ENCODE measurements around the gene SEPTIN12.

The SEPTIN12 gene, protein sequence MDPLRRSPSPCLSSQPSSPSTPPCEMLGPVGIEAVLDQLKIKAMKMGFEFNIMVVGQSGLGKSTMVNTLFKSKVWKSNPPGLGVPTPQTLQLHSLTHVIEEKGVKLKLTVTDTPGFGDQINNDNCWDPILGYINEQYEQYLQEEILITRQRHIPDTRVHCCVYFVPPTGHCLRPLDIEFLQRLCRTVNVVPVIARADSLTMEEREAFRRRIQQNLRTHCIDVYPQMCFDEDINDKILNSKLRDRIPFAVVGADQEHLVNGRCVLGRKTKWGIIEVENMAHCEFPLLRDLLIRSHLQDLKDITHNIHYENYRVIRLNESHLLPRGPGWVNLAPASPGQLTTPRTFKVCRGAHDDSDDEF

GRCh38 chr16:4787627-4788482 is at the start of gene SEPTIN12:
Gene SEPTIN12, minus strand, starts transcription at chr16:4788345. Its CDS starts 700 bp downstream, at chr16:4787645.
- no peak for DNase-seq

GRCh38 chr16:4836727-4837126 is 48.6 kb upstream of the SEPTIN12 start:
- DNase-seq: no peak

DNA sequence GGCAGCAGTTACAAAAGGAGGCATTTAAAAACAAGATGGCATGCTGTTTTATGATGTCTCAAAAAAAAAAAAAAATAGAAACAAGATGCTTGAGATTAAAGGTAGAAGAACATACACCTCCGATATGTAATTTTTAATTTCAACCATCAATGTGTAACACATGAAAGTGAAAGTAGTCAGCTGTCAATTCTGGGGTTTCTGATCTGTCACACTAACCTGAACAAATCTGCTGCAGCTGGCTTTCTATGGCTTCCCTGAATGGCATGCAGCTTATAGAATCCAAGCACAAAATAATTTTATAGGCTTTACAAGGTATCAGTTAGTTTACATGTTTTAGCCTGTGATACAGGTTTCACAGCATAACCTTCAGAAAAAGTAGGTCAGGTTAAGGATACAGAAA is 45.4 kb upstream of the SEPTIN12 start:
- DNase-seq: no peak

DNA sequence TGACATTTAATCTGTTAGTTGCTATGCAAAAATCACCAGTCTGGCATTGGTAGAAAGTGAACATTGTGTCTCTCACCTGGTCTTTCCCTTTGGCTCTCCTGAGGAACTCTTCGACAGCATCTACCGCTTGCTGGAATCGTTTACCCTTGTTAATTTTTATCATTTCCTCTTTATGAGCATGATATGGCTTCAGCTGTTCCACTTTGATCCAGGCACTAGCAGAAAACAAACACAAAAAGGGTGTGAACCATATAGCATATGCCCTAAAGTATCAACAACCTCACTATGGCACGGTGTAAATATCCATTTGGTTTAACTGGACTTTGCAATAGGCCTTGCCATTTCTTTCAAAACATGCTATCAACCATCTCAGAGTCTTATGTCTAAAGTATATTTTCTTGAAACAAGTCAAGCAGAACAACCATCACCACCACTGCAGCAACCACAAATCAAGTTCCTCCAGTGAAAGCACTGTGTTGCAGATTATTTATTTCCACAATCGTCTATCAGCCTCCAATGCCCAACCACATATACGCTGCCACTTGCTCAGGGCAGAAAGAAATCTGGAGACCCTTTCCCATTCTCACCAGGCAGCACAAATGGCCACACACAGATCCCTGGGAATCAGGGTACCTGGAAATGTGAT is 44.7 kb upstream of the SEPTIN12 start:
- no peak for DNase-seq

GRCh38 chr16:4831616-4832015 is 43.5 kb upstream of the SEPTIN12 start:
- no peak for DNase-seq

DNA sequence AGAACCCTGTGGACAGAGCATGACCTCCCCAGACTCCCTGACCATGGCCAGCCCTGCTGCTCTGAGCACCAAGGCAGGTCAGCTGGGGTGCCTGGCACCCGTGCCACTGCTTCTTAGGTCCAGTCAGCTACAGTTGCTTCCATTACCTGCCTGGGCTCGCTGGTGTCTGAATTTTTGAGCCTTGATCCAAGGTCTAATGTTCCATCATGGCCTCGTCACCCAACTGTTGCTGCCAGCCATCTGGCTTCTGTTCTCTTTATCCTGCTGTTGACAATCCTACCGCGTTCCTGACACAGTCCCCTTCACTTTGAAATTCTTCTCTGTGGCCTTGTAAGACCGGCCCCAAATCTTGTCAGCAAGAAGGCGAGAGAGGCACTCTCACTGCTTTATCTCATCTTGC is 42.3 kb upstream of the SEPTIN12 start:
- DNase-seq: no peak

GRCh38 chr16:4828567-4829321 is 40.6 kb upstream of the SEPTIN12 start:
- DNase-seq: no peak

DNA sequence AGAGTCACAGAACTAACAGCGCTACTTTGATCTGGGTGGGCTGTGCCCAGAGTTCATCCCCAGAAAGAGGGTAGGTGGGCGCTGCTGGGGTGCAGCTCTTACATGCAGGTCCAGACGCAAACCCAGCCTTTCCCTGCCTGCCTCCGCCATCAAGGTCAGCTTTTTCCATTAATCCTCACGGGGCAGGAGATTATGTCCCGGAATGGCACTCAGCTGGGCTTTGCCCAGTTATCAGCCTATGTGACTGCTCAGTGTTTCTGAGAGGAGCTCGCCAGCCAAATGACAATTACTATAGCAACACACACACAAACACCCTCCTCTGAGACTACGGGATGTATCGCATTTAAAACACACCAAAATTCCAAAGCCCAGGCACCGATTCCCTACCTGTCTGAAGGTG is 38.8 kb upstream of the SEPTIN12 start:
- DNase-seq: no peak

DNA sequence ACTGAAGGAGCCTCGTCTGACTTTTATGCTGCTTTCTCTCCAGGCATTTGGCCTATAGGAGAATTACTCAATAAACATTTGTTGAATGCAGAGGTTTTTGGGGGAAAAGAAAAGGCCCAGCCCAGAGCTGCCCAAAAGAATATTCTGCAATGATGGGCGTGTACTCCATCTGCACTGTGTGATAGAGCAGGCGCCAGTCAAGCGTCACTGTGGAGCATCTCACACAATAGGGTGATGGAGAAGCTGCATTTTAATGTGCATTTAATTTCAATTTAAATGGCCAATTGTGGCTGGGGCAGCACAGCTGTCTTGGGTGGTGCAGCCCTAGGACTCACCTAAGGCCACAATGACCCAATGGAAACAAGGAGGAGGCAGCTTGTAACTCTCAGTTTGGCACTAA is 38.4 kb upstream of the SEPTIN12 start:
- no peak for DNase-seq

GRCh38 chr16:4825196-4825595 is 37.1 kb upstream of the SEPTIN12 start:
- no peak for DNase-seq

GRCh38 chr16:4820652-4821051 is 32.5 kb upstream of the SEPTIN12 start:
- DNase-seq: no peak

DNA sequence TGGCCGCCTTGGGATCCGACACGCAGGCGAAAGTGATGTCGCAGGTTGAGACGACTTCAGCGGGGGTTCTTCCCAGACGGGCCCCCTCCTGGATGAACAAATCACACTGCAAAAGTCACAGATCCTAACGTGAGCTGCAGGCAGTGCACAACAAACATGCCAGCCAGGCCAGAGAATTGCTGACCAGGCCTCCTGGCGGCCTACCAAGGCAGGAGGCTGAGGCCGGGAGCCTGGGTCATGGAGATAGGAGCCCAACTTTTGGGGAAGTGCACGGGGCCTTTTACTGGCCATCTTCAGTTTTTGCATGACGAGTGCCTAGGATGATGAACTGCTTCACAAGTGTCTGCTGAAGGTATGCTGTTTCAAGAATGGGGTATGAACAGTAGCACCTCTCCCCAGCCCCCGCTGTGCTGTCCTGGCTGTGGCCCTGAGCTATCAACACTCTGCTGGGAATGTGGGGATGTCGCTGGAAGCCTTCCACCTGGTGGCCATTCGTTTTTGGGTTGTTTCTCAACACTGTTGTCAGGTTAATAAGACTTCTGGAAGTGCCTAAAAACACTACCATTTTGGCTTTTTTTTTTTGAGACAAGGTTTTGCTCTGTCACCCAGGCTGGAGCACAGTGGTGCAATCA is 26.5 kb upstream of the SEPTIN12 start:
- no peak for DNase-seq

DNA sequence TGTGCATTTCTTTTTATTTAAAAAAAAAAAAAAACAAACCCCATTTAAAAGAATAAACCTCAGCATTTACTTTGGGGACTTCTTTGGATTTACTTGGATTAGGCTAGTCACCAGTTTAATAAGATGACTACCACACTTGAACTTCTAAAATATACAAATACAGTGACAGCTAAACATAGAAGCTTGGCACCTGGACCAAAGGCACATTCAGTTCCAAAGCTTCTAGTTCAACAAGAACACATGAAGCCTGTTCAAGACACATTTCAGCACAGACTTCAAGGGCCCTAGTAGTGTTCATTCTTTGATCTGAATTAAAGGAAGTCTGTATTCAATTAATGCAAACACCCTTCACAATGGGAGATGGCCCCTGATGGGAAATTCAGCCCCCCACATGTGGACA is 25.9 kb upstream of the SEPTIN12 start:
- no peak for DNase-seq

DNA sequence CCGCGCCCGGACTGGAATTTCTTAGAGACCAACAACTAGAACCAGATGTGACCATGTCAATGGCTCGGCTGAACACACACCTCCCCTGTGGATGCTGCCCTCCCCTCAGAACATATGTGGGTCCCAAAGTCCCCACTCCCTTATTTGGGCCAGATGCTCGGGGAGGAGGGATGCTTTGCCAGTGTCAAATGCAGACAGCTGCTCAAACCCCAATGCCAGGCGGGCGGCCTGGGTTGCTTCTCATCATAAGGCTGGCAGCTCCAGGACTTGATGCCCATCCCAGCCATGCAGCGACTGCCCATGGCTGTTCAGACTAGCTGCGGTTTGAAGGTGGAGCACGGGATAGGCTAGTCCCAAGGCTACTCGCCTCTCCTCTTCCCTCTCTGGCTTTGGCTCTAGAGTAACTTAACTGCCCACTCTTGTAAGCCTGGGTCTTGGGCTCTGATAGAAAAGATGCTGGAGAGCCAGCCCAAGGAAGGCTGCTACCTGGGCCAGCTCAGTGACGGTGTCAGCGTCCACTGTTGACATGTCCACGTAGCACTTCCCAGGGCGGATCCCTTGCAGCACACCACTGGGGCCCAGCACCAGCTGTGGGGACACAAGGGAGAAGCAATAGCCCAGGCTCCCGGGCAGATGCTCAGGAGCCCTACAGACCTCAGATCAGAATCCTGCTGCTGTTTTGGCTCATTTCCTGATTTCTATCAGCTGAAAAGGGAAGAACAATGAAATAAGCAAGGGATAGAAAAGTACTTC is 25.3 kb upstream of the SEPTIN12 start:
- DNase-seq: no peak

GRCh38 chr16:4811773-4812172 is 23.6 kb upstream of the SEPTIN12 start:
- no peak for DNase-seq

GRCh38 chr16:4811242-4811641 is 23.1 kb upstream of the SEPTIN12 start:
- no peak for DNase-seq

GRCh38 chr16:4806280-4806679 is 18.1 kb upstream of the SEPTIN12 start:
- no peak for DNase-seq

DNA sequence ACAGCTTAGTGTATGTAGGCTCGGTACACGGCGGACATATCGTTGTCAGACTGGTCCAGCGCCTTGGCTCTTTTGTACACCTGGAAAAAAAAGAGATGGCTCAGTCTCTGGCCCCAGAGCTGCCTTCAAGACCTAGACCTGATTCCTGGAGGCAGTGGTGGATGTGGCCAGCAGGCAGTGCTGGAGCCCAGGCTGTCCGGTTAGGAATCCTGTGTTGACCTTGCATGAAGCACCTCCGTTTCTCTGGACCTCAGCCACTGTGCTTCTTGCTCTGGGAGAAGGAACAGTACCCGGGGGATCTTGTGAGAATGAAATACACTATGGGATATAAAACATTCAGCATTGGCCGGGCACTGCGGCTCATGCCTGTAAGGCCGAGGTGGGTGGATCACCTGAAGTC is 17.1 kb upstream of the SEPTIN12 start:
- DNase-seq: no peak

DNA sequence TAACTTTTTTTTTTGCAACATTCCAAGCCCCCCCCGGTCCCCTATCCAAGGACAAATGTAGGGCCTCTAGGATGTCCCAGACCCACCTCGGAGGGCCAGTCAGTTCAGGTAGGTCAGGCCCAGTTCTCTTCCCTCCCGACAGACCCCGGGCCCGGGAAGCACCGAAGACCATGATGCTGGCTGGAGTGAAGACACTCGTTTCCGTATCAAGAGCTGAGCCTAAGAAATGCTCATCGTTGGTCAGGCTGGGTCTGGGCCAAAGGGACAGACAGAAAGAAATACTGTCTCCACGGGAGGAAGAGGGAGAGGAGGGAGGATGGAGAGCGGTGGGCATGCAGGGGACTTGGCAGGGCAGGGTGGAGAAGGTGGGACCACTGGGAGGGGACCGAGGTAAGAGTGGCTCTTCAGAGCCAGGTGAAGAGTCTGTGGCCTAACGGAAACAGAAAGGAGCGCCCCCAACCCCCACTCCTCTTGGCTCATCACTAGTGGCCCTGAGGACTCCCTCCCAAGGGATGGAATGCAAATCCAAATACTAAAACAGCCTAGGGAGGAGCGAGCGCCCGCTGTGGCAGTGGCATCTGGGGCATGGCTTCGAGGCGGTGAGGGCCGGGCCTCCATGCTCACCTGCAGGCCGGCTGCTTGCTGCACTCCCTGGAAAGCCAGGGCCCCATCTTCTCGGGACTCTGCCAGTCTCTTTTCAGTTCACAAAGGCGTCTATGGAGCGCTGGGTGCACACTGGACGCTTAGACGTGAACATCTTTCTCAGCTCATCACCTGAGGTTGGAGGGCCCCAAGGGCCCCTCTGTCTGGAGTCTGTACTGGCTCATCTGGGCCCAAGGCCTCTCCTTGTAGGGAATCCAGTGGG is 16.0 kb upstream of the SEPTIN12 start:
- no peak for DNase-seq

DNA sequence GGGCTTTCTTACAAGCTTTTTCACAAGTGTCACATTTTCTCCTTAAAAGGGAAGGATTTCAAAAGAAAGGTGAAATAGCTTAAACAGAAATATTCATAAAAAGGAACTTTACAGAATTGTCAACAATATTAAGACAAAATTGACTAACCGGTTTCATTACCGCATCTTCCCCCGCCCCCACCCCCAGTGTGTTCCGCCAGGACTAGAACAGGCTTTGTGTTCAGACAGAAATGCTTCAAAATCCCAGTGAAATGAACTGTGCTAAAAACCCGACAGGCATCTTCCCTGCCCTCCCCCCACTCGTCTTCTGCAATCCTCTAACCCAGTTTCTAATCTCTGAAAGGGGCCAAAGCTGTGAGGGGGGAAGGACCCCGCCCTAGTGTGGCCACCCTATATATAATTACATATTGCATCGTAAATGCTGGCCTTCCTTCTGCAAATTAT is 15.3 kb upstream of the SEPTIN12 start:
- DNase-seq: no peak

All from cerebellar nuclear complex (tissue), 1 donor.